Endometrial microvascular endothelial cells (primary cell): Measurements from ENCODE around the gene SDF2L1. TPM values are rescaled to one million over a fixed set of nuclear protein-coding genes. Genes with fewer than 3 reads are reported as not detected.
"Not testable (repeated sequence)": the region's sequence is repeated elsewhere in the genome, so short reads cannot be mapped to it uniquely, and the experiment has no call there.

Source experiments
- in situ Hi-C: cut with HindIII; loops from 2 replicates; pipeline ENCODE4 v1.10.0; 2017; ENCODE audit warnings: low sequenced_read_pairs, low pct_unique_long_range_greater_than_20kb; ENCODE audit errors: inconsistent ontology term
- total RNA-seq: library from RNA; depleted of rRNA; stranded (reverse); fragments of >200 nt; gene quantifications from one replicate; pipeline ENCODE4 v1.2.3, GENCODE V29; 2015; ENCODE audit errors: inconsistent ontology term

SDF2L1 gene
- 57.4 TPM for total RNA-seq

DNA sequence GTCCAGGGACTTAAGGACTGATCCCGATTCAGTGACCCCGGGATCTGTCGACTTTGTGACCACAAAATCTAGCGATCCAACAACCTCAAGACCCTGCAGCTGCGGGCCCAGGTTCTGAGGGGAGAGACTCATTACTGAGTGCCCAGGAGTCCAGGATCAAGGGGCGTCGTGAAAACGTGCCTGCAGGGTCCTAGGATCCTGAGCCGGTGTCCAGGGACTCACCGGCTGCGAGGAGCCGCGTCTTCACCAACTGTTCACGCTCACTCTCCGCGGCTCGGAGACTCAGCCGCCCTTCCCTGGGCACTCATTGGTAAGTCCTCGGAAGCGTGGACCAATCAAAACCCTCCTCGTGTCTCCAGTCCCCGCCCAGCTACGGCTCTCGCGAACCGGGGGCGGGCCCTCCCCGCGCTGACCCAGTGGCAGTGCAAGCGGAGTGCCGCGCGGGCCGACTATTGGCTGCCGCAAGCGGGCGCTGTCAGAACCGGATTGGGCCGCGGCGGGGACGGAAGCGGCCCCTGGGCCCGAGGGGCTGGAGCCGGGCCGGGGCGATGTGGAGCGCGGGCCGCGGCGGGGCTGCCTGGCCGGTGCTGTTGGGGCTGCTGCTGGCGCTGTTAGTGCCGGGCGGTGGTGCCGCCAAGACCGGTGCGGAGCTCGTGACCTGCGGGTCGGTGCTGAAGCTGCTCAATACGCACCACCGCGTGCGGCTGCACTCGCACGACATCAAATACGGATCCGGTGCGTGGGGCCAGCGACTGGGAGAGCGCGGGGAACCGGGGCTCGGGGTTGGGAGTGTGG is at the start of gene SDF2L1:
TSS of gene SDF2L1 (plus strand) at position 514 of the 795 bp plus-strand sequence. CDS start at position 549, 35 bp downstream.
- in situ Hi-C loops: no loop called here

- in situ Hi-C loops: no loop called here
Measured at GRCh38 chr22:21592422-21592821, 49.7 kb upstream of the SDF2L1 start.

DNA sequence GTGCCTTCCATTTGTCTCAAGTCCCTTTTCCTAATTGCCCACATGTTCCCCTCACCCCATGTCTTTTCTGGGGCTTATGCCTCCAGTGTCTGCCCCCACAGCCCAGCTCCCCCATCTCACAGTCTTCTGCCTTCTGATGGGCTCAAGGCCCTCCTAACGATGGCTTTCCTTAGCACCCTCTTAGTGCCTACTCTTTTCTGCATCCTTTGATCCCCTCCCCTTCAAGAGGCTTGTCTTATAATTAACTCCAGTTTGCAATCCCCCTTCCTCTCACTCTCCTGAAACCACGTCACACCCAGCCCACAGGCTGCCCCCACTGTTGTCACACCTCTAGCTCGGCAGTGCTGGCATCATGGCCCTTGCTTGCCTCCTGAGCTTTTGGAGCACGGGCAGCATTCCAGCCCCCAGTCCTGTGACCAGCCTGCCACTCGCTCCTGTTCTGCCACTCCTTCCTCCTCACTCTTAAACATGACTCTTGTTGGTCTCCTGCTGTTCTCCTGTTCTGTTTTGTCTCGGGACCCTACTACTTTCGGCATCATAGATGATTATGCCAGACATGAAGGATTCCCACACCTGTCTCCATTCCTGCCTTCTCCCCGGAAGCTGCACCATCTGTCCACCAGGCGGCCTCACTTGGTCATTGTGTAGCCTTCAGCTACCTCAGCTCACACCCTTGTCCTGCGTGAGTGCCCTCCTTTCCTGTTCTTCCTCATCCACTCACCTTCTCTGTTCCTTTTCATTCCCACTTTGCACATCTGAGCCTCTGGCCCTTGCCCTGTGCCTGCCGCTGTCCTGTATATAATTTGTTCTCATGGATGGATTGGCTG is 48.5 kb upstream of the SDF2L1 start:
- in situ Hi-C loops: no loop called here

DNA sequence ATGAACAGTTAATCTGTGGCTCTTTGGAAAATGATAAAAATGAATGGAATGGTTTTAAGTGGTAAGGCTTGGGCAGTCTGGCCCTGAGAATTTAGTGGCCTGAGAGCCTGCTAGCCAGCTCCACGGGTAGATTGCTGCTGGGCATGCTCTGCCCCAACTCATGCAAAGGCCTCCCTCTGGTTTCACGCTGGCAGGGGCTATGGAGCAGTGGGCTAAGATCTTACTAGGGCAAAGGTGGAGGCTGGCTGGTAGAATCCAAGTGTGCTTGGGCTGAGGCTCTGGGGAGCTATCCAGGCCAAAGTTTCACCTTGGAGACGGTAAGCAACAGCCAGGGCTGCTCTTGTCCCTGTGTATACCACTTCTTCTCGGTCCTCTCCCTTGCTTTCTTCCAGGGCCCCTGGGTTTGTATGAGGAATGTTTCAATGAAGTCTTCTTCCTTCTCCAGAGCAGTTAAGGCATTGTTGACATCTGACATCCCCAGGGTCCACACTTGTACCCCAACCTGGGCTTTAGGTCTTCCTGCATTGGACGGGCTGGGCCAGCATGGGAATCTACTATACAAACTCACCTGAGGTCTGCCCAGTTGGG is 47.1 kb upstream of the SDF2L1 start:
- in situ Hi-C loops: no loop called here

DNA sequence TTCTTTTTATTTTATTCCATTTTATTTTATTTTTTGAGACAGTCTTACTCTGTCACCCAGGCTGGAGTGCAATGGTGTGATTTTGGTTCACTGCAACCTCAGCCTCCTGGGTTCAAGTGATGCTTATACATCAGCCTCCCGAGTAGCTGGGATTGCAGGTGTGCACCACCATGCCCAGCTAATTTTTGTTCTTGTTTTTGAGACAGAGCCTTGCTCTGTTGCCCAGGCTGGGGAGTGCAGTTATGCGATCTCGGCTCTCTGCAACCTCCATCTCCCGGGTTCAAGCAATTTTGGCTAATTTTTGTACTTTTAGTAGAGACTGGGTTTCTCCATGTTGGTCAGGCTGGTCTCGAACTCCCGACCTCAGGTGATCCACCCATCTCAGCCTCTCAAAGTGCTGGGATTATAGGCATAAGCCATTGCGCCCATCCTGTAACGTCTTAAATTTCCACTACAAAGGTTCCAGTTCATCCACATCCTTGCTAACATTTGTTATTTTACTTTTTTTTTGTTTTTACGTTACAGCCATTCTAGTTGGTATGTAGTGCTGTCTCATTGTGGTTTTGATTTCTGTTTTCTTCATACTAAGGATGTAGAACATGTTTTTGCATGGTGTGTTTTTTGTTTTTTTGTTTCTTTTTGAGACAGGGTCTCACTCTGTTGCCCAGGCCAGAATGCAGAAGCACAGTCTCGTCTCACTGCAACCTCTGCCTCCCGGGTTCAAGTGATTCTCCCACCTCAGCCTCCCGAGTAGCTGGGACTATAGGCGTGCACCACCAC is 45.6 kb upstream of the SDF2L1 start:
- in situ Hi-C loops: not testable (repeated sequence)

- in situ Hi-C loops: no loop called here
Measured at GRCh38 chr22:21598302-21598701, 43.8 kb upstream of the SDF2L1 start.

DNA sequence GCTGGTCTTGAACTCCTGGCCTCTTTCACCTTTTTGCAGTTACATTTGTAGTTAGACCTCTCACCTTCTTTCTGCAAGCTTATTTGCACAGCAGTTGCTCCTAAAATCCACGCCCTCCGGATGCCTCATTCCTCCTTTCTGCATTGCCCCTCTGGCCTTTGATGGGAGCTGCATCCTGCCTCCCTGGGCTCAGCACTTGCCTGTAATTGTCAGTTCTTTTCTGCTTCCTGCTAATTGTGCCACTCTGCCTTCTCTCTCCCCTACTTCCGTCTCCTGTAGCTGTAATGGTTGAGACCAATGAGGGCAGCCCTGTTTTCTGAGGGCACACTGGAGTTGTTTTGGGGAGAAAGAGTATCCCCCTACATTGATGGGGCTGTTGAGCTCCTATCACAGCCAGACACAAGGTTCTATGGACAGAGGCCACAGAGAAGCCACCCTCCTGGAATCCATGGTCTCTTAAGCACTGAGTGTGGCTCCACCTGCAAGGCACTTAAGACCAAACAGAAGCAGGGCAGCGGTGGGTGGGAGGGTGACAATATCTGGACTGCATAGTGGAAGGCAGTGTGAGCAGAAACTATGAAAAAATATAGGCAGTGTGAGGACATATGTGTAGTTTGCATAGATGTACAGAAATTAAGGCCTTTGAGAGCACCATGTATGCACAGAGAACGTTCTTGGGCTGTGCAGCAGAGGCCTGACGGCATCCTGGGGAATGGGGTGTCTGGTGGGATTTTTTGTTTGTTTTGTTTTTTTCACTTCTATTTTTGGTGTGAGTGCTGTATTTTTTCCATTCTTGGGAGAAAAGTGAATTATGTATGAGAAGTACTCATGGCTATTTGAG is 42.8 kb upstream of the SDF2L1 start:
- in situ Hi-C loops: no loop called here

GRCh38 chr22:21602579-21602978 is 39.5 kb upstream of the SDF2L1 start:
- in situ Hi-C loops: no loop called here

DNA sequence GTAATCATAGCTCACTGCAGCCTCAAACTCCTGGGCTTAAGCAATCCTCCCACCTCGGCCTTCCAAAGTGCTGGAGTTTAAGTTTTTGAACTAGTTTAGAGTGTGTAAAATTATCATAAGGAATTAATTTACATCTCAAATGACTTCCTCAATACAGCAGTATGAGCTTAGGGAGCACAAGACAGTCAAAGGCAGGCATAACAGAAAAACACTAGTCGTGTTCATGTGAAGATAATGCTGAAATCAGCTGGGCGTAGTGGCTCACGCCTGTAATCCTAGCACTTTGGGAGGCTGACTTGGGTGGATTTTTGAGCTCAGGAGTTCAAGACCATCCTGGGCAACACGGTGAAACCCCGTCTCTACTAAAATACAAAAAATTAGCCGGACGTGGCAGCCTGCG is 38.1 kb upstream of the SDF2L1 start:
- in situ Hi-C loops: no loop called here

DNA sequence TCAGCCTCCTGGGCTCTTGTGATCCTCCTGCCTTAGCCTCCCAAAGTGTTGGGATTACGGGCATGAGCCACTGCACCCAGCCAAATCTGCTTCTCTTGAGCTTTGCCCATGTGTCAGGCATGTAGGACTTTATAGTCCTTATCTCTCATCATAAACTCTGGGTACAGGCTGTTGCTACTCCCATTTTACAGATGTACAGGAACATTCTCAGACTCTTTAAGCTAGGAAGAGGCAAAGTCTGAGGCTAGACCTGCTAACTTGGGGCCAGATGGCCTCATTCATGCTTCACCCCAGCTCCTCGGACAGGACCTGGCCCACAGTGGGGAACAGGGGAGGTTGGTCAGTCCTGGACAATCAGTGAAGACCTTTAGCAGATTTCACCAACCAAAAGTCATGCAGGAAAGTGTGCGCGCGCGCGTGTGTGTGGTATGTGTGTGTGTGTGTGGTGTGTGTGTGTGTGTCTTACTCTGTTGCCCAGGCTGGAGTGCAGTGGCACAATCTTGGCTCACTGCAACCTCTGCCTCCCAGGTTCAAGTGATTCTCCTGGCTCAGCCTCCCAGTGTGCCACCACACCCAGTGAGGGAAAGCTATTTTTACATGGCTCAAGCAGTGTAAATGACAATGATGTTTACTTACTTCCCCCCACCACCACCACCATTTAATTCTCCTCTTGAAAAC is 36.1 kb upstream of the SDF2L1 start:
- in situ Hi-C loops: no loop called here

GRCh38 chr22:21606775-21607174 is 35.3 kb upstream of the SDF2L1 start:
- in situ Hi-C loops: no loop called here

GRCh38 chr22:21609556-21610157 is 32.4 kb upstream of the SDF2L1 start:
- in situ Hi-C loops: not testable (repeated sequence)

DNA sequence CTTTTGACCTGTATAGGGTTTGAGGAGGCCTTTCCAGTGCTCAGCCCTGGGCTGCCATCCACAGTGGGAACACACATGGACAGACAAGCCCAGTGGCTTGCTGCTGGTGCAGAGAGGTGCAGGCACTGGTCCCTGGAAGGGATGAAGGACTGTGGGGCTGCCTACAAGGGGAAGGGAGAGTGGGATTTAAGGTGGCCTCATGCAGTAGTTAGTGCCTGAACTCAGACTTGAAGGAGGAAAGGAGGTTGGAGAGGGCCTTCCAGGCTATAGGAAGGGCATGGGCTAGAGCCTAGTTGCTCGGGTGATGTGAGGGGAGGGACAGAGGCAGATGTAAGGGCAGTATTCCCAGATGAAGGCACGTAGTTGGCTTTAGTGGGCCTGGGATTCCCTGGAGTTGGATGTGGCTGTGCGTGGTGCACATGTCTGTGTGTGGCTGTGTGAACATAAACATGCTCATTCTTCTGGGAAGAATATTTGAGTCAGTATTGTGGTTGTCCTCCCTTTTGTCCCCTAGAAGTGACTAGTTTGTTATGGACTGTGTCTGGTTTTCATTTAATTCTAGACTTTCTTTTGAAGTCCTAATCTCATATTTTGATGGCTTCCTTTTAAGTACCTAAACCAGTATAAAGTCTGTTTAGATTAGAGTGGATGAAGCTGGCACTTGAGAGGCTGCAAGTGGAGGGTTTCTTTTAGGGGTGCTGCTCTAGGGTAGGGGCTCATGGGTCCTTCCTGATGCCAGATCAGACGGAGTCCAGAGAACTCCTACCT is 30.7 kb upstream of the SDF2L1 start:
- in situ Hi-C loops: no loop called here

- in situ Hi-C loops: no loop called here
Measured at GRCh38 chr22:21612858-21613257, 29.2 kb upstream of the SDF2L1 start.

DNA sequence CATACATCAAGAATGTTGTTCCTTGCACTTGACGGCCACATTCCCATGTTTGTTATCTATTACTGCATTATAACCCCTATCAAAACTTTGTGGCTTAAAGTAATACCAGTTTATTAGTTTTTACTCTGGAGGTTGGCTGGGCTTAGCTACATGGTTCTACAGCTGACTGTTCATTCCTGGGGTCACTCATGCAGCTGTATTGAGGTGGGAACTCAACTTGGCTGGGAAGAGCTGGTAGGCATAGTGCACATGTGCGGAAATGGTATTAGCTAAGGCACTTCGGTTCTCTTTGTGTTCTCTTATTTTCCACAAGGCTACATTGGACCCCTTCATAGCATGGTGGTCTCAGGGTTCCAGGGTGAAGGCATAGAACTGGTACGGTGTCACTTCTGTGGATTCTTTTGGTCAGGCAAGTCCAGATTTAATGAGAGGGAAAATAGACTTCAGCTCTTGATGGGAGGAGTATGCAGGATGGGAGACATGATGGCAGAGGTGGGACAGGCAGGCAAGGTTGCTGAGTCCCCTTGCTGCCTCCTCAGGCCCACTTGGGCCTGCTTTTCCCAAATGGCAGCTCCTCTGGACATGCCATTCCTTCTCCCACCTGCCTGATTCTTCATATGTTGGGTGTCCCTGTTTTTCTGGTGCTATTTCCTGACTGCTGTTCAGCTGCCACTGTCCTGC is 28.4 kb upstream of the SDF2L1 start:
- in situ Hi-C loops: no loop called here

GRCh38 chr22:21615731-21616130 is 26.4 kb upstream of the SDF2L1 start:
- in situ Hi-C loops: no loop called here
